NCI-H524 treated with DMSO at 0.1 percent for 48 hours (cell line): ENCODE data around the gene PHACTR1.
"Not testable (repeated sequence)": the region's sequence is repeated elsewhere in the genome, so short reads cannot be mapped to it uniquely, and the experiment has no call there.

ENCODE experiments used
- DNase-seq: peaks from one replicate; lab custom pipeline; 2025; lab: John Stamatoyannopoulos, UW

Gene PHACTR1

GRCh38 chr6:13112921-13113320, 396.4 kb downstream of the PHACTR1 start:
- DNase-seq: peak; percentile 77

GRCh38 chr6:13113376-13113775, 396.8 kb downstream of the PHACTR1 start:
- DNase-seq: no peak

- DNase-seq: no peak
Observed at GRCh38 chr6:13113981-13114593, 397.5 kb downstream of the PHACTR1 start.

GRCh38 chr6:13116155-13116554, 399.6 kb downstream of the PHACTR1 start:
- DNase-seq: no peak

- DNase-seq: no peak
Observed at GRCh38 chr6:13117570-13117969, 401.0 kb downstream of the PHACTR1 start.

GRCh38 chr6:13119549-13119948, 403.0 kb downstream of the PHACTR1 start:
- DNase-seq: no peak

- DNase-seq: no peak
Observed at GRCh38 chr6:13120483-13121482, 404.2 kb downstream of the PHACTR1 start.

- no peak for DNase-seq
Observed at GRCh38 chr6:13124131-13124530, 407.6 kb downstream of the PHACTR1 start.

GRCh38 chr6:13125841-13126240, 409.3 kb downstream of the PHACTR1 start:
- DNase-seq: no peak

- no peak for DNase-seq
Observed at GRCh38 chr6:13131935-13132661, 415.5 kb downstream of the PHACTR1 start.

GRCh38 chr6:13133894-13134293, 417.3 kb downstream of the PHACTR1 start:
- DNase-seq: not testable (repeated sequence)

GRCh38 chr6:13135152-13135551, 418.6 kb downstream of the PHACTR1 start:
- no peak for DNase-seq

GRCh38 chr6:13139119-13139518, 422.6 kb downstream of the PHACTR1 start:
- DNase-seq: no peak

GRCh38 chr6:13140980-13141379, 424.4 kb downstream of the PHACTR1 start:
- no peak for DNase-seq

GRCh38 chr6:13141387-13141786, 424.8 kb downstream of the PHACTR1 start:
- DNase-seq: no peak

GRCh38 chr6:13142611-13143010, 426.0 kb downstream of the PHACTR1 start:
- DNase-seq: no peak

GRCh38 chr6:13146442-13146841, 429.9 kb downstream of the PHACTR1 start:
- DNase-seq: peak; percentile 35

- no peak for DNase-seq
Observed at GRCh38 chr6:13147376-13147775, 430.8 kb downstream of the PHACTR1 start.

GRCh38 chr6:13147782-13148181, 431.2 kb downstream of the PHACTR1 start:
- DNase-seq: no peak

- DNase-seq: no peak
Observed at GRCh38 chr6:13152764-13153163, 436.2 kb downstream of the PHACTR1 start.

- DNase-seq: no peak
Observed at GRCh38 chr6:13156381-13156780, 439.8 kb downstream of the PHACTR1 start.

- no peak for DNase-seq
Observed at GRCh38 chr6:13157293-13157692, 440.7 kb downstream of the PHACTR1 start.

GRCh38 chr6:13159300-13159699, 442.7 kb downstream of the PHACTR1 start:
- no peak for DNase-seq
